T1000 (cell line): ENCODE data around the gene CNST.
"Not testable (repeated sequence)": the region's sequence is repeated elsewhere in the genome, so short reads cannot be mapped to it uniquely, and the experiment has no call there.

ENCODE experiments used
- DNase-seq: peaks from one replicate; lab custom pipeline; 2025; ENCODE audit warnings: mixed read lengths; lab: John Stamatoyannopoulos, UW

Gene CNST

DNA sequence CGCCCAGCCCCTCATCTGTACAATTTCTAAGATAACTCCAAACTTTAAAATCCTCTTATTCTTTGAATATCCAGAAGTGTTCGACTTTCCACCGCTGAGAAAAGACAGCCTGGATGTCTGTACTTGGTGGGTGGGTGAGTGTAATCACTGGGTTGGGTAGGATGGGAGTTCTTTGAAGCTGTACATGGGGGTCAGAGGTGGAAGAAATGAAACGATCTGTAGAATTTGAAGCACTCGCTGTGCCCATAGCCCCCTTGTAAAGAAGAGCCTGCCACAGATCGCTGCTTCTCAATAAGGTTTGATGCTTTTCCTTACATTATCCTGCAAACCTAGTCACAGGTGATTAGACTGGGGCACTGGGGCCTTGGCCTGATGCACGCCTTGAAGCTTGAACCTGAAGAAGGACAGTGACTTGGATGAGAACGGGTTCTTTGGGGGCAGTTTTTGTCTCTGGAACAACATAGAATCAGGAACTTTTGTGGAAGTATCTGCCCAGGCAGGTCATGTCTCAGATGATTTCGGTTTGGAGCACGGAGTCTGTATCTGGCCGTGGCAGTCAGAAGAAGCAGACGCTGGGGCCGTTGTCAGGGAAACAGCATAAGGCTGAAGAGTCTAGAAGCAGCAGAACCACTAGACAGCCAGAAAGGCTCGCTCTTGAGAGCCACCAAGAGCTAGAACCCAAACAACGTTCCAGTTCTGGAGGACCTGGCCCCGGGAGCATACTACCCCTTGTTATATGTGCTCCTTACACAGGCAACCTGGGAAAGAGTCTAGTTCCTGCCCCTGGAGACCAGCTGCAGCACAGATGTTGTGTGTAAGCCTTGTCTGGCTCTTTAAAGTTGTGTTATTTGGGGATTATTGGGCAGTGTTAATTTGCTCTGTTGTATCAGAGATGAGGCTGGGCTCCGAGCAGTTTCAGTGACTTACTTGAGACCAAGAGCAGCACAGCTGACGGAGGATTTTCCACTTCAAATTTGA, 112.8 kb downstream of the CNST start:
- no peak for DNase-seq

DNA sequence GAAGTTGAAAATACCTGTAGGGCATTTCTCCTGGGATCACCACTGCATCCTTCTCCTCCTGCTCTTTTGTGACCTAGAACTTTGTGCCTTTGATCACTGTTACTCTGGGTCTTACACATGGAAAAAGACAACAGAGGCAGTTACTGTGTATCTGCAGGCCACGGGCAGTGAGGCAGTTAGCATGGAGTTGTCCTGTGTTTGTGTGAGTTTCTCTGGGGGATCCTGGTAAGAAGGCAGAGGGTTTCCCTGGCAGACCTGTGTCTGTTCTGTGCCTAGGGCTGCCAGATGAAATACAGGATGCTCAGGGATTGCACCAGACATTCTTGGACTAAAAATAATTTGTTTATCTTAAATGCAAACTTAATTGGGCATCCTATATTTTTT, 113.5 kb downstream of the CNST start:
- no peak for DNase-seq

DNA sequence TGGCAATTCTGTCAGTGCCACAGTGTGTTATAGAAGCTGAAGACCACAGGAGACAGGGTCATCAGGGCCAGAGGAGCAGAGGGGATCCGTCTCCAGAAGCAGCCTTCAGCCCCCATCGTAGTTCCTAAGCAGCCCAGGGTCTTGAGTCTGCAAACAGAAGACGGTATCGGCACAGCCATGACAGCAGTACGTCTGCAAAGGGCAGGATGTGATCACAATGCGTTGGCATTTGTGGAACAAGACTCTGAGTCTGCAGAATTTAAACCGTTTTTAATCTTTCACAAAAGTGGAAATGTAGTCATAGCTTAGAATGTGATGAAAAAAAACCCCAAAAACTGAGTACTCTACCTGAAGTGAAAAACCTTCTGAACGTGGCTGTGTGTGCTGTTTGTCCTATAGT, 113.9 kb downstream of the CNST start:
- no peak for DNase-seq

DNA sequence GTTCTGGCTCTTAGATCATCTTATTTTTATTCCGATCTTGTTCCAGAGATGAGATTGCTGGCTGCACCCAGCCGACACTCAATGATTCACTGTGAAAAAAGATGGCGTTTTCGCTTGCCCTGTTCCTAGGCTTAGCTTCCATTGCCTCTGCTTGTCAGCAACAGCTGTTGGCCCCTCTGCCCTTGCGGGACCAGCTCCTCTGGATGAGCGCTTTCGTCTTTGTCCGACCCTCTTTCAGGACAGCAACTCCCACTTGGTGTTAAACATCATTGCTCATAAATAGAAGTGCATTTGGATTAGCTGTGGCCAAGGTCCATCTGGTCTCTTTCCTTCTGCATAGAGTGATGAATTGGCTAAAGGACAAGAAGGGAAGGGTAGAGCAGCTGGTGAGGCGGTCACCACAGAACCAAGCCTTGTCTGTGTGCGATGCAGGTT, 114.5 kb downstream of the CNST start:
- DNase-seq = no peak

DNA sequence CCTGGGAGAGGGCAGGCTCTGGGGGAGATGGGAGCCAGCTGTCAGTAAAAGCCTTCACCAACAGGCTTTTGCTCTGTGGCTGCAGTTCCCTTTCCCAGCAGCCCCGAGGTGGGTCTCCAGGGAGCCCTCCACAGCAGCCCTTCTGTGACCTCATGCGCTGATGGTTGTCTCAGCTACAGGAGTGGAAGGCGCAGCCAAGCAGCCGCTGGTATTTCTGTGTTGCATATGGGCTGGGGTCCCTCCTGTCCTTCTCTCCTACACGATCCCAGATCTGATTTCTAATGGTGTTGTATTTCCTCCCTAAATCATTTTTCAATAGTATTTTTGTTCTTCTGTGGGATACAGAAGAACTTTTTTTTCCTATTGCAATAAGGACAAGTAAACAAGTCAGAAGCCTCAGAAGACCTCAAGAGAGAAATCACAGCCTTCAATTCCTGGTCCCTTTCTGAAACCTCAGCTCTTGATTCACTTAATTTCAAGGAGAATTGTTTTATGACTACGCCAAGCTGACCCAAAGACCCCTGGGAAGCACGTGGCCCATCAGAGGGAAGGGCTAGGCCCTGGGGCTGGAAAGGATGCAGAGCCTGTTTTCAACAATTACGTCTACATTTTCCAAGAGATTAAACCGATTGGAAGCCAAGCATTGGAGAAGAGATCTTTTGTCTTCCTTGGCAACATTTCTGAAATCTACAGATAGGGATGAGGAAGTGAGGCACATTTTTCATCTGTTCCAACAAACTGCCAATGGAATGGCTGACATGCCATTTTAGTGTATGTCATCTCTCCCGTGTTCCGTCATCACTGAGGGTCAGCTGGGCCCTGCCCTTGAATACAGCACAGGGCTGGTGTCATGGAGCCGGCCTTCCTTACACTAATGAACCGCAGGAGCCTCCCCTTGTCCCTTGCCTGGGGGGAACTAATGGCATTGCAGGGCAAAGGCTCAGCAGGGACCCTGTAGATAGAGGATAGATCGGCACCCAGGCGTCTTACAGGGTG, 115.9 kb downstream of the CNST start:
- DNase-seq = no peak

DNA sequence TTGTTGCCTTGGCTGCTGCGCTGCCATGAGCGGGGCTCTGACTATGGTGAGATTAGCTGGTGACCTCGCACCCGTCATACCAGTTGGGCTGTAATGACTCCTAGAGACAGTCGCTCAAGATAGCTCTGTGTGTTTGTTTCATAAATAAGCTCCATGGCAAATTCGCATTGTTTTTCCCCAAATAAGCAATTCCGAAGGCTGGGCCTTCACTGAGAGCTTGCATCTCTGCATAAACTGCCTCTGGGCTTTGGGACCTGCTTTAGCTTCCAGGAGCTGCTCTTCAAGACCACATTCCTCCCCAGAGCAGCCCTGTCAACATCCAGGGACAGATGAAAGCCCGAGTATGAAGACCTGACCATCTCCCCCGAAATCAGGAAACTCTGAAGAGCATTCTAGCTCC, 117.3 kb downstream of the CNST start:
- no peak for DNase-seq

DNA sequence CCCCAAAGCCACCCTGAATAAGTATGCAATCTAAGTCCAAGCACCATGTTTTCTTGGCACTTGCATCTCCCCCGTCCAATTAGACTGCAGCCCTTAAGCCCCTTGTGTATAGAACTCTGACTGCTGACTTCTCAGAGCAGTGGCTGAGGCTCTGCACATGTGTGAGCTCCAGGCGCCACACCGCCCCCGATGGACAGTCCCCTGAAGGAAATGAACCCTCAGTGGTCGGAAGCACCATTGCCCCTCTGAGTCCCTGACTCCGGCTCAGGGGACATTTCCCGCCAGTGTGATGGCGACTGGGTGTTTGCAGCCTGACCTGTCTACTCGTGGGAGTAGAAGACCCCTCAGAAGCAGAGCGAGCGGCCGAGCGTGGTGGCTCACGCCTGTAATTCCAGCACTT, 120.7 kb downstream of the CNST start:
- no peak for DNase-seq

DNA sequence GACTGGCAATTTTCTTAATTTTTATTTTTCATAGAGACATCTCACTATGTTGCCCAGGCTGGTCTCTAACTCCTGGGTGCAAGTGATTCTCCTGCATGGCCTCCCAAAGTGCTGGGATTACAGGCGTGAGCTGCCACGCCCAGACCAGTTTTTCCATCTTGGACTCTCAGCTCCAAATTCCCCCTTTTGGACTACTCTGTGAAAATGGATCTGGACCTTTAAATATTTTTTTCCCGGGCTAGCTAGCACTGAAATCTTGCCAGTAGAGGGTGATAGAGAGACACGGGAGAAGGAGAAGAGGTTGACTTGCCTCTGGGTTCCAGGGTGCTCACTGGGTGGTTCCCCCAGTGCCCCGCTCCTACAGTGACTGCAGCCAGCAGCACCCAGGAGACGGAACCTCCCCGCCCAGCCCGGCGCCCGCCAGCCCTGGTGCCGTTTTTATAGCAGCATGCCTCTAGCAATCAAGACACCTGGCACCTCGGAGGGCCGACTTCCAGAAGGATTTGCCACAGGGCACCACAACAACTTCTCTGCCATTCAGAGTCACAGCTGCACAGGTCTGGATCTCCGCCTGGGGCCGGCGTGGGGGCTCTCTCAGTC, 123.3 kb downstream of the CNST start:
- DNase-seq = peak; percentile 46

DNA sequence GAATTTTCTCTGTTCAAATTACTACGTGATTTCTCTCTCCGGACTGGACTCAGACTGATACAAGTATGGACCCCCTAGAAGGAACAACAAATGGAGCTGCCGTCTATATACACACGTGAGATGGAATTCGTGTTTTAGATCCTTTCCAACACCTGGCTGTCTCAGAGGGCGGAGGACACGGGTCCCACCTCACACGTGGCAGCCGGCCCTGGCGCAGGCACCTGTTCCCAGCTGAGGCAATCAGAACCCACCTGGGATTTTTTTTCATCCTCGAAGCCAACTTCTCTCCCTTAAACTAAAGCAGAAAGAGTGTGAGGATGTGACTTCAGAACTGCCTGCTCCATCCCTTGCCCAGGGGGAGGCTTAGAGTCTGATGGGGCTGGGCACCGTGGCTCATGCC, 123.8 kb downstream of the CNST start:
- DNase-seq = peak; percentile 5

DNA sequence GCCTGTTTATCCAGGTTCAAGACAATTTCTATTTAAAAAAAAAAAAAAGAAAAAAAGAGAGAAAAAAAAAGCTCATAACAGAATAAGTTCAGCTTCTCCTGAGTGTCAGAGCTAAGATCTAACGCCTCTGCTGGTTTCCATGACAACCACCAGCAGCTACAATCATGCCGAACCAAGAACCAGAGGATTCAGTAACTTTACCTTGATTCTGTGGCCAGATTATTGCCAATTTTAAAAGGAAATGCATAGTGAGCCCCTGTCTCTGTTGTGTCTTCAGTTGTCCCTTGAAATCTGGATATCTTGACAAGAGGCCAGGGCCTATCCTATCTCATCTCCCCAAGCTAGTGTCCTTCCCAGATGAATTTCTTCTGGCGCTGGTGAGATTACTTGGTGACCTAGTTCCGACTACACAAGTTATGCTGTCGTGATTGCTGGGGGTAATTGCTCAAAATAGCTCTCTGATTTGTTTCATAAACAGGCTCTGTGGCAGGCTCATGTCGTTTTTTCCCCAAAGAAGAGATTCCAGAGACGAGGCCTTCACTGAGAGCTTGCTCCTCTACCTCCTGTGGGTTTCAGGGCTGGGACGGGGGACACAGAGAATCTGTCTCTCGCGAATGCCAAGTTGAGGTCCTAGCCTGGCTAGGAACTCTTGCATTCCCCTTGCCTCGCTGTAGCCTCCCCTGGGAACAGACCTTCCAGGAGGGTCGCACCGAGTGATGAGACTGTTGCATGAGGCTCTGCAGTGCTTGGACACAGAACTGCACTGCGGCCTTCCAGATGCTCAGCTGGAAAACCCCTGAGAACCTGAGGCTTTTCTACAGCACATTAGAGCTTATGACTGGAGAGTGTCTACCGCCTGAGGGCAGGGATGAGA, 125.6 kb downstream of the CNST start:
- no peak for DNase-seq

DNA sequence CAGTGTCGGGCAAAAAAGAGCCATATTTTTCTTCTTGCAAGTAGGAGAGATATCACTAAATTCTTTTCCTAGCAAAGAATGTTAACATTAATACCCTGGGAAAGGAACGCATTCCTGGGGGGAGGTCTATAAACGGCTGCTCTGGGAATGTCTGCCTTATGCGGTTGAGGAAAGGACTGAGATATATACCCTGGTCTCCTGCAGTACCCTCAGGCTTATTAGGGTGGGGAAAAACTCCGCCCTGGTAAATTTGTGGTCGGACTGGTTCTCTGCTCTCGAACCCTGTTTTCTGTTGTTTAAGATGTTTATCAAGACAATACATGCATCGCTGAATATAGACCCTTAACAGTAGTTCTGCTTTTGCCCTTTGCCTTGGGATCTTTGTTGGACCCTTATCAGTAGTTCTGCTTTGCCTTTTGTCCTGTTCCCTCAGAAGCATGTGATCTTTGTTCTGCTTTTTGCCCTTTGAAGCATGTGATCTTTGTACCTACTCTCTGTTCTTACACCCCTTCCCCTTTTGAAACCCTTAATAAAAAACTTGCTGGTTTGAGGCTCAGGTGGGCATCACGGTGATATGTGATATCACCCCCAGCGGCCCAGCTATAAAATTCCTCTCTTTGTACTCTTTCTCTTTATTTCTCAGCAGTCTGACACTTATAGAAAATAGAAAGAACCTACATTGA, 128.1 kb downstream of the CNST start:
- not testable (repeated sequence) for DNase-seq

DNA sequence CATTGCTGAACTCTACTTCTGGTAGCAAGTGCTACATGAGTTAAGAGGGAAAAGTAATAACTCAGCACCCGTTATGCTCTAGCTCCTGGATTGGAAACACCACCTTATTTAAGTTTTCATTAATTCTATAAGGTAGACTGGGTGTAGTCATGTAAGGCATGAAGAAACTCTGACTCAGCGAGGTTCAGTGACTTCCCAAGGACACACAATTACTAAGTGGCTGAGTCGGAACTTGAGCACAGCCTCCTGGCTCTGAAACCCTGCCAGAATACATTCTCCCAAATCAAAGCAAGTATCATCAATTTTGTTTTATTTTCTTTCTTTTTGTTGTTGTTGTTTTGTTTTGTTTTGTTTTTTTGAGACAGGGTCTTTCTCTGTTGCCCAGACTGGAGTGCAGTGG, 128.9 kb downstream of the CNST start:
- no peak for DNase-seq

DNA sequence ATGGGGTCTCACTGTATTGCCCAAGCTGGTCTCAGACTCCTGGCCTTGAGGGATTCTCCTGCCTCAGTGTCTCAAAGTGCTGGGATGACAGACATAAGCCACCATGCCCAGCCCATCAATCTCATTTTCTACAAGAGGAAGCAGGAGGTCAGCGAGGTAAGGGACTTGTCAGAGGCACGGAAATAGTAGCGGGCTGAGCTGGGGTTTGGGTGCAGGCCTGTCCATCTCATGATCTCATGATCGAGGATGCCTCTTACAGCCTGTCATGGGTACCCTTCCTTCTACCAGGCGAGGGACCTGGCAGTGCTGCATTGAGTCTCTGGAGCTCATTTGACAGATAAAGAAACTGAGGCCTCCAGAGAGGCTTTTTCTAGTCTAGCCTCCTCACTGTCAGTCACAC, 129.4 kb downstream of the CNST start:
- no peak for DNase-seq

DNA sequence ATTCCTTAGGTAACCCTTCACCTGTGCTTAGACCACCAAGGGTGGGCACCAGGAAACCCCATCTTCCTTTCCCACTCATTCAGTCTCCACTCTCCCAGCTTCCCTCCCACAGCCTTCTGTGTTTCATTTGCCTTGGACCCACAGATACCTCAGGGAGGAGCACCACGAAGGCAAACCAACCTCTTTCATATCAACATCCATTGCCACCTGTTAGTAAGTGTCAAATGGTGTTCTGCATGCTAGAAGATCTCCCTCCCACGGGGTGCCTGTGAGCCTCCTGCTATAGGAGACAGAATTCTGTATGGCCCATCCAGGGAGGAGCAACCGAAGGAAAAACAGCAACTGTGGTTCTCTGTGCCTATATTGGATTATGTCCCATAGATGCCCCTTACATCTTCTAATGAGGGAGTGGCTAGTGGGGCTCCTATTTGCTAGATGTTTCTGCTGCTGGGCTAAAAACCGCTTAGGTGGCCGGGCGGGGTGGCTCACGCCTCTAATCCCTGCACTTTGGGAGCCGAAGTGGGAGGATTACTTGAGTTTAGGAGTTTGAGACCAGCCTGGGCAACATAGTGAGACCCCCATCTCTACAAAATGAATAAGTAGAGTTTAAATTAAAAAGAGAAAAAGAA, 132.3 kb downstream of the CNST start:
- DNase-seq = no peak

DNA sequence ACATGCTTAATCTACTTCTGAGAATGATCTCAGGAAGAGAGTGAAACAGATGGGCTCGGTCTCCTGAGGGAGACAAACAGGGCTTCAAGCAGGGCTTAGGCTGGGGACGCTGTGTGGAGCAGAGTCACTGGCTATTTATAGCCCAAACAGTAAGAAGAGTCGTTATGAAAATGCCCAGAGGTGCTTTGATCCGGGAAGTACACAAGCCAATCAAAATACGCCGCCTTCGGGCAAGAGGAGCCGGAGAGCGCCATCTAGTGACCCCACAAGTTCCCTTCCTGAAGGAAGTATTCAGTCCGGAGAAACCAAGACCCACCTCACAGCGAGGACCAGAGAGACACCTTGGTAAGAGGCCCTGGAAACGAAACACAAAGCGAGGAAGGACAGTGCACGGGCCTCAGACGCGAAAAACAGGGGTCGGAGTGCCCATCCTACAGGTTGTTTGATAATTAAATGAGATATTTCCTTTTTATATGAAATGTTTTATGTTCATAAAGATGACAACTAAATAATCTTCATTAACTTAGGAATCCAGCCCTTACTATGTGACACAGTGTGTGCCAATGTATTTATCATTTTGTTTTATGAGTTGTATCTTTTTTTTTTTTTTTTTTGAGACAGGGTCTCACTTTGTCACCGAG, 133.0 kb downstream of the CNST start:
- peak; percentile 83 for DNase-seq

DNA sequence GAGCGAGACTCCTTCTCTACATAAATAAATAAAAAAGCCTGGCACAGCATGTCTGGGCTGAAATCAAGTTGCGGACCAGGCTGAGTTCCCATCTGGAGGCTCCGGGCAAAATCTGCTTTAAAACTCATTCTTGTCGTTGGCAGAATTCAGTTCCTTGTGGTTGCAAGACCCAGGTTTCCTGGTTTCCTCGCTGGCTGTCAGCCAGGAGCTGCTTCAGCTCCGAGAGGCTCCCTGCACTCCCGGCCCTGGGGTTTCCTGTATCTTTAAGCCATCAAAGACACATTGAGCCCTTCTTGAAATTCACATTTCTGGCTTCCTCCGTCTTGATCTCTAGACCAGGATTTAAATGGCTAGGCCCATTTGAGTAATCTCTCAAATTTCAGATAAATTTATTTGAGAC, 137.3 kb downstream of the CNST start:
- no peak for DNase-seq

DNA sequence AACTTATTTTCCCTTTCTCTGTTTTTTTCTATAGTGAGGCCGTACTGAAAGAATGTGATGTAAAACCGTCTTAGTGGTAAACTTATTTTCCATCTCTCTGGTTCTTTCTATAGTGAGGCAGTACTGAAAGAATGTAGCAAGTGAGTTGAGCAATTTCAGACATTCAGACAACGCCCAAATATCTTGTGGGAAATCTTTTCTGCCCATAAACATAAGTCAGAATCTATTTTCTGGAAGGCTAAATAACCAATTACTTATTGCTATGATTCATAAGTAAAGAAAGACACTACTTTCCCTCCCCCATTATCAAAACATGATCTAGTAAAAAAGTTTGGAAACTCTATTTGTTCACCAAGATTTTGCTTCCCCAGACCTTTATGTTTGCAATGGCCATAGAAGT, 139.1 kb downstream of the CNST start:
- DNase-seq = no peak

DNA sequence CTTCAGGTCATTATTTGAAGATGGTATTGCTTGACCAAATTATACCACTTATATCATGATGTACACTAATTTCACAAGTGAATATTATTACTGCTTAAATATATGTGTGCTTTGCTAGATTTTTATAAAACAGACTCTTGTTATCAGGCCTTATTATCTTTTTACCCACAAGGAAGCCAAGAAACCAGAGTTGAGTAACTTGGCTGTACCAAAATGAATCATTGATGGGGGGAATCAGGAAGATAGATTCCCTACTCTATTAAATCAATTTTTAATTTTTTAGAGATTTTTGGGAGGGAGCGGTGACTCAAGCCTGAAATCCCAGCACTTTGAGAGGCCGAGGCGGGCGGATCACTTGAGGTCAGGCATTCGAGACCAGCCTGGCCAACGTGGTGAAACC, 141.9 kb downstream of the CNST start:
- DNase-seq = no peak

DNA sequence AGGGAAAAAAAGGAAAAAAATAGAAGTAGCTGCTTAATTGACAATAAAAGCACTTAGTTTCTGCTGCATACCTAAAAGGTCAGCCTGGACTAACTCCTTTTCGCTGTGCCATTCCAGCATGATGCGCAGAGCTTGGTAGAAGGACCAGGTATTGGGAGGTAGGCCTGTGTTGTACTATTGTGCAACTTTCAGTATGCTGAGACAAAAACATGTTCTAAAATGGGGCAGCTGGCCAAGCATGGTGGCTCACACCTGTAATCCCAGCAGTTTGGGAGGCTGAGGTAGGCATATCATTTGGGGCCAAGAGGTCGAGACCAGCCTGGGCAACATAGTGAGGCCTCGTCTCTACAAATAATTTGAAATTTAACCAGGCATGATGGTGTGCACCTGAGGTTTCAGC, 142.9 kb downstream of the CNST start:
- DNase-seq = no peak

DNA sequence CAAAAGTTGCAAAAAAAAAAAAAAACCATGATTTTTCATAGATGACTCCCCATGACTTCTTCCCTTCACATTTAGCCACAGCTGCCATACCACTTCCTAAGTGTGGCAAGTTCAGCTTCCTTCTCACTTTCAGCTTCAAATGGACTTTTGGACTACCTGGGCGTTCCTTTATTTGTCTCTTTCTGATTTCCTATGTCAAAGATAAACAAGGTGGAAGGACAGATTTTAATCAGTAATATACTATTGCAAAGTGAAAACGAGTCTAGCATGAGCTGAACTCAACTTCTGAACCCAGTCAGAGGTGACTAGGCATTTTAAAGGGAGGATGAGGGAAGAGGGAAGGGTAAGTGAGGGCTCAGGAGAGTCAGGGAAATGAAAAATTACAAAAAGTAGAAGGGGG, 143.6 kb downstream of the CNST start:
- no peak for DNase-seq
